Uterus (tissue), 2 donors: Measurements from ENCODE around the gene SRGAP2C.
"Not testable (repeated sequence)": the region's sequence is repeated elsewhere in the genome, so short reads cannot be mapped to it uniquely, and the experiment has no call there.

Experiments used
- POLR2A ChIP-seq, 2 donors: fragments of 450-650 bp; IDR thresholded peaks; one replicate each; pipeline ENCODE4 v1.6.1; 2016; ENCODE audit warnings: antibody characterized with exemption in 2 of 2, mild to moderate bottlenecking in 1 of 2, moderate library complexity in 1 of 2
- TF ChIP-seq, protein P1 (sequence below), 4 experiments: fragments of 200-600 bp in 2 of 4; fragments of 450-650 bp in 2 of 4; sonication (generic) in 2 of 4; IDR thresholded peaks; one replicate each; pipeline ENCODE4 v1.5.1; 2016 to 2019; ENCODE audit warnings: antibody characterized with exemption in 4 of 4, mild to moderate bottlenecking in 2 of 4, moderate library complexity in 1 of 4

- TF ChIP-seq, protein P1, sequence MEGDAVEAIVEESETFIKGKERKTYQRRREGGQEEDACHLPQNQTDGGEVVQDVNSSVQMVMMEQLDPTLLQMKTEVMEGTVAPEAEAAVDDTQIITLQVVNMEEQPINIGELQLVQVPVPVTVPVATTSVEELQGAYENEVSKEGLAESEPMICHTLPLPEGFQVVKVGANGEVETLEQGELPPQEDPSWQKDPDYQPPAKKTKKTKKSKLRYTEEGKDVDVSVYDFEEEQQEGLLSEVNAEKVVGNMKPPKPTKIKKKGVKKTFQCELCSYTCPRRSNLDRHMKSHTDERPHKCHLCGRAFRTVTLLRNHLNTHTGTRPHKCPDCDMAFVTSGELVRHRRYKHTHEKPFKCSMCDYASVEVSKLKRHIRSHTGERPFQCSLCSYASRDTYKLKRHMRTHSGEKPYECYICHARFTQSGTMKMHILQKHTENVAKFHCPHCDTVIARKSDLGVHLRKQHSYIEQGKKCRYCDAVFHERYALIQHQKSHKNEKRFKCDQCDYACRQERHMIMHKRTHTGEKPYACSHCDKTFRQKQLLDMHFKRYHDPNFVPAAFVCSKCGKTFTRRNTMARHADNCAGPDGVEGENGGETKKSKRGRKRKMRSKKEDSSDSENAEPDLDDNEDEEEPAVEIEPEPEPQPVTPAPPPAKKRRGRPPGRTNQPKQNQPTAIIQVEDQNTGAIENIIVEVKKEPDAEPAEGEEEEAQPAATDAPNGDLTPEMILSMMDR (IDR thresholded peaks at IDR 0.05) = not testable (repeated sequence)
- TF ChIP-seq POLR2A (IDR thresholded peaks at IDR 0.05) = not testable (repeated sequence)
These were observed 29.0 kb upstream of the SRGAP2C start for GRCh38 chr1:121155671-121156358.
